ENCODE data around the gene GOLGA8M.
"Not testable (repeated sequence)": the region's sequence is repeated elsewhere in the genome, so short reads cannot be mapped to it uniquely, and the experiment has no call there.

DNA sequence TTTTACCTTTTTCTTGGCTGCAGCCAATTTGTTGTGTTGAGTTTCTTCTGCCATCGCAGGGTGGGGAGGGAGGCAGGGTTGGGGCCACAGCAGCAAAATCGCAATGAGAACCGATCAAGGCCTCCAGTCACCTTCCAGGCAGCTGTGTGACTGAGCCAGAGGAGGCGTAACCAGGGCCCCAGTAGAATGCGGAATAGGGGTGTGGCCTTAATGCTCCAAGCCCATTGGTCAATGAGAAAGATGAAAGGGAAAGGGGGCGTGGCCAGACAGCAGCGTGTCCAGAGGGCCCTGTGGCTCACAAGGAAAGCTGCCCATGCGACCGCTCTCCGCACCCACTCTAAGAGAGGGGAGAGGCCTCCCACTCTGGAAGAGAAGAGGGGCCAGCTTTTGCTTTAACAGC, at the start of gene GOLGA8M:
- not testable (repeated sequence) for TF ChIP-seq POLR2A, EP300 (IDR thresholded peaks at IDR 0.05)
- TF ChIP-seq, protein P1, sequence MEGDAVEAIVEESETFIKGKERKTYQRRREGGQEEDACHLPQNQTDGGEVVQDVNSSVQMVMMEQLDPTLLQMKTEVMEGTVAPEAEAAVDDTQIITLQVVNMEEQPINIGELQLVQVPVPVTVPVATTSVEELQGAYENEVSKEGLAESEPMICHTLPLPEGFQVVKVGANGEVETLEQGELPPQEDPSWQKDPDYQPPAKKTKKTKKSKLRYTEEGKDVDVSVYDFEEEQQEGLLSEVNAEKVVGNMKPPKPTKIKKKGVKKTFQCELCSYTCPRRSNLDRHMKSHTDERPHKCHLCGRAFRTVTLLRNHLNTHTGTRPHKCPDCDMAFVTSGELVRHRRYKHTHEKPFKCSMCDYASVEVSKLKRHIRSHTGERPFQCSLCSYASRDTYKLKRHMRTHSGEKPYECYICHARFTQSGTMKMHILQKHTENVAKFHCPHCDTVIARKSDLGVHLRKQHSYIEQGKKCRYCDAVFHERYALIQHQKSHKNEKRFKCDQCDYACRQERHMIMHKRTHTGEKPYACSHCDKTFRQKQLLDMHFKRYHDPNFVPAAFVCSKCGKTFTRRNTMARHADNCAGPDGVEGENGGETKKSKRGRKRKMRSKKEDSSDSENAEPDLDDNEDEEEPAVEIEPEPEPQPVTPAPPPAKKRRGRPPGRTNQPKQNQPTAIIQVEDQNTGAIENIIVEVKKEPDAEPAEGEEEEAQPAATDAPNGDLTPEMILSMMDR (IDR thresholded peaks at IDR 0.05): not testable (repeated sequence)

Data from tibial nerve (tissue), 4 donors.